GM12878 (cell line): Measurements from ENCODE around the gene SNX15. TPM values are rescaled to one million over a fixed set of nuclear protein-coding genes. Genes with fewer than 3 reads are reported as not detected.

Experiments
- ATF7 ChIP-seq: fragments of 450-650 bp; IDR thresholded peaks from 2 replicates; pipeline ENCODE4 v1.6.1; 2016; ENCODE audit warnings: low read depth, mild to moderate bottlenecking
- CBFB ChIP-seq: IDR thresholded peaks from 2 replicates; pipeline ENCODE4 v1.6.1; 2016; ENCODE audit warnings: antibody characterized with exemption, low read depth
- DPF2 ChIP-seq: fragments of 450-650 bp; IDR thresholded peaks from 2 replicates; pipeline ENCODE4 v1.6.1; 2017; ENCODE audit warnings: mild to moderate bottlenecking
- EED ChIP-seq: sonication (generic); IDR thresholded peaks from 2 replicates; pipeline ENCODE4 v1.6.1; 2016; ENCODE audit warnings: antibody characterized with exemption, low read depth
- GABPA ChIP-seq: IDR thresholded peaks from 2 replicates; pipeline ENCODE4 v1.6.1; 2014; ENCODE audit warnings: antibody characterized with exemption, low read depth, mild to moderate bottlenecking, inconsistent platforms
- HDGF ChIP-seq: fragments of 450-650 bp; IDR thresholded peaks from 2 replicates; pipeline ENCODE4 v1.6.1; 2016; ENCODE audit warnings: antibody characterized with exemption
- HSF1 ChIP-seq: fragments of 150-350 bp; IDR thresholded peaks from 2 replicates; pipeline ENCODE4 v1.6.1; 2014; ENCODE audit warnings: mild to moderate bottlenecking, low read depth, low read length
- NR2C1 ChIP-seq: fragments of 450-650 bp; IDR thresholded peaks from 2 replicates; pipeline ENCODE4 v1.6.1; 2017; ENCODE audit warnings: antibody characterized with exemption, mild to moderate bottlenecking, moderate library complexity
- NRF1 ChIP-seq: conservative IDR thresholded peaks from 2 replicates; pipeline ENCODE4 v1.6.1; 2011; ENCODE audit warnings: mild to moderate bottlenecking, low read depth, low read length, improper control_type of control experiment
- PAX5 ChIP-seq: IDR thresholded peaks from 2 replicates; pipeline ENCODE4 v1.6.1; 2011; ENCODE audit warnings: low read depth, low read length, borderline replicate concordance
- POLR2A ChIP-seq: IDR thresholded peaks from 2 replicates; pipeline ENCODE4 v1.6.1; 2011; ENCODE audit warnings: low read depth, mild to moderate bottlenecking, low read length
- POLR2AphosphoS2 ChIP-seq: IDR thresholded peaks from 2 replicates; pipeline ENCODE4 v1.6.1; 2011; ENCODE audit warnings: low read depth, mild to moderate bottlenecking, low read length, improper control_type of control experiment, moderate library complexity
- RB1 ChIP-seq: fragments of 450-650 bp; formaldehyde crosslinking; IDR thresholded peaks from 2 replicates; pipeline ENCODE4 v1.6.1; 2017; ENCODE audit warnings: mild to moderate bottlenecking, borderline replicate concordance
- RCOR1 ChIP-seq: conservative IDR thresholded peaks from 2 replicates; pipeline ENCODE4 v1.6.1; 2012; ENCODE audit warnings: low read depth, low read length, improper control_type of control experiment
- SRF ChIP-seq, 2 experiments: IDR thresholded peaks; 2 replicates each; pipeline ENCODE4 v1.6.1; 2011; ENCODE audit warnings: low read depth in 2 of 2, low read length in 2 of 2, mild to moderate bottlenecking in 1 of 2, moderate library complexity in 1 of 2
- STAT1 ChIP-seq: fragments of 450-650 bp; conservative IDR thresholded peaks from 2 replicates; pipeline ENCODE4 v1.6.1; 2014; ENCODE audit warnings: antibody characterized with exemption, mild to moderate bottlenecking
- SUPT20H ChIP-seq: IDR thresholded peaks from 2 replicates; pipeline ENCODE4 v1.6.1; 2011; ENCODE audit warnings: low read depth, mild to moderate bottlenecking, low read length, moderate library complexity, borderline replicate concordance; ENCODE audit not compliant: control insufficient read depth
- ZNF274 ChIP-seq: IDR thresholded peaks from one replicate; pipeline ENCODE4 v1.8.0; 2011; ENCODE audit not compliant: insufficient read length, insufficient read depth
- polyA plus RNA-seq, 11 experiments: library from polyadenylated mRNA; depleted of rRNA in 4 of 11; unstranded in 6 of 11; stranded (reverse) in 5 of 11; fragments of >200 nt; fragmentation: Nextera tagmentation in 4 of 11; fragmentation: Illumina TruSeq in 1 of 11; extraction: Ambion mirVana in 4 of 11; extraction: Trizol in 1 of 11; gene quantifications; 1 replicate in 1 of 11; 2 replicates in 10 of 11; pipeline versions ENCODE4 v1.2.1 to v1.2.3, GENCODE V29; 2011 to 2016; ENCODE audit warnings: inconsistent platforms in 2 of 11, missing spikeins in 2 of 11, low read depth in 1 of 11
- total RNA-seq, 4 experiments: library from RNA; depleted of rRNA in 3 of 4; stranded (reverse); fragments of >200 nt in 3 of 4; fragmentation: Illumina TruSeq in 1 of 4; extraction: Trizol in 1 of 4; gene quantifications; 2 replicates each; pipeline versions ENCODE4 v1.2.1 to v1.2.3, GENCODE V29; 2013 to 2021
- TF ChIP-seq, protein P1 (sequence below): fragments of 450-650 bp; conservative IDR thresholded peaks from 2 replicates; pipeline ENCODE4 v1.6.1; 2017; ENCODE audit warnings: mild to moderate bottlenecking, moderate library complexity
- TF ChIP-seq, protein P2 (sequence below): IDR thresholded peaks from 2 replicates; pipeline ENCODE4 v1.6.1; 2012; ENCODE audit warnings: low read depth, low read length, improper control_type of control experiment
- TF ChIP-seq, protein P3 (sequence below): IDR thresholded peaks from 2 replicates; pipeline ENCODE4 v1.6.1; 2012; ENCODE audit warnings: low read depth, low read length, improper control_type of control experiment
- TF ChIP-seq, protein P4 (sequence below): fragments of 450-650 bp; IDR thresholded peaks from 2 replicates; pipeline ENCODE4 v1.6.1; 2016; ENCODE audit warnings: mild to moderate bottlenecking

SNX15 gene
- total and polyA plus RNA-seq, 10 of the 15 experiments (the other 5 are each of a cell fraction or from before 2014, with no cell fraction given), result 2.4 to 24.0 (median 16.1) TPM

- 0 out of 2 replicates have a peak, but pooled peaks have one; percentile 41 for TF ChIP-seq RB1
- peak; percentile 85 for TF ChIP-seq DPF2
- TF ChIP-seq POLR2A, result peak; percentile 71
- no peak for TF ChIP-seq ZNF274
- TF ChIP-seq, protein P1, sequence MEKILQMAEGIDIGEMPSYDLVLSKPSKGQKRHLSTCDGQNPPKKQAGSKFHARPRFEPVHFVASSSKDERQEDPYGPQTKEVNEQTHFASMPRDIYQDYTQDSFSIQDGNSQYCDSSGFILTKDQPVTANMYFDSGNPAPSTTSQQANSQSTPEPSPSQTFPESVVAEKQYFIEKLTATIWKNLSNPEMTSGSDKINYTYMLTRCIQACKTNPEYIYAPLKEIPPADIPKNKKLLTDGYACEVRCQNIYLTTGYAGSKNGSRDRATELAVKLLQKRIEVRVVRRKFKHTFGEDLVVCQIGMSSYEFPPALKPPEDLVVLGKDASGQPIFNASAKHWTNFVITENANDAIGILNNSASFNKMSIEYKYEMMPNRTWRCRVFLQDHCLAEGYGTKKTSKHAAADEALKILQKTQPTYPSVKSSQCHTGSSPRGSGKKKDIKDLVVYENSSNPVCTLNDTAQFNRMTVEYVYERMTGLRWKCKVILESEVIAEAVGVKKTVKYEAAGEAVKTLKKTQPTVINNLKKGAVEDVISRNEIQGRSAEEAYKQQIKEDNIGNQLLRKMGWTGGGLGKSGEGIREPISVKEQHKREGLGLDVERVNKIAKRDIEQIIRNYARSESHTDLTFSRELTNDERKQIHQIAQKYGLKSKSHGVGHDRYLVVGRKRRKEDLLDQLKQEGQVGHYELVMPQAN, result peak; percentile 91
- TF ChIP-seq SRF (IDR thresholded peaks at IDR 0.05; ENCODE audit: low read depth in 2 of 2, low read length in 2 of 2), result no peak
- TF ChIP-seq HSF1, result no peak
- TF ChIP-seq, protein P2, sequence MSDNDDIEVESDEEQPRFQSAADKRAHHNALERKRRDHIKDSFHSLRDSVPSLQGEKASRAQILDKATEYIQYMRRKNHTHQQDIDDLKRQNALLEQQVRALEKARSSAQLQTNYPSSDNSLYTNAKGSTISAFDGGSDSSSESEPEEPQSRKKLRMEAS, result 0 out of 2 replicates have a peak, but pooled peaks have one; percentile 9
- 0 out of 2 replicates have a peak, but pooled peaks have one; percentile 38 for TF ChIP-seq STAT1
- TF ChIP-seq, protein P3, sequence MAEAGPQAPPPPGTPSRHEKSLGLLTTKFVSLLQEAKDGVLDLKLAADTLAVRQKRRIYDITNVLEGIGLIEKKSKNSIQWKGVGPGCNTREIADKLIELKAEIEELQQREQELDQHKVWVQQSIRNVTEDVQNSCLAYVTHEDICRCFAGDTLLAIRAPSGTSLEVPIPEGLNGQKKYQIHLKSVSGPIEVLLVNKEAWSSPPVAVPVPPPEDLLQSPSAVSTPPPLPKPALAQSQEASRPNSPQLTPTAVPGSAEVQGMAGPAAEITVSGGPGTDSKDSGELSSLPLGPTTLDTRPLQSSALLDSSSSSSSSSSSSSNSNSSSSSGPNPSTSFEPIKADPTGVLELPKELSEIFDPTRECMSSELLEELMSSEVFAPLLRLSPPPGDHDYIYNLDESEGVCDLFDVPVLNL, result peak; percentile 67
- 0 out of 2 replicates have a peak, but pooled peaks have one; percentile 43 for TF ChIP-seq POLR2AphosphoS2
- peak; percentile 80 for TF ChIP-seq CBFB
- no peak for TF ChIP-seq GABPA
- TF ChIP-seq NR2C1, result peak; percentile 91
- TF ChIP-seq, protein P4, sequence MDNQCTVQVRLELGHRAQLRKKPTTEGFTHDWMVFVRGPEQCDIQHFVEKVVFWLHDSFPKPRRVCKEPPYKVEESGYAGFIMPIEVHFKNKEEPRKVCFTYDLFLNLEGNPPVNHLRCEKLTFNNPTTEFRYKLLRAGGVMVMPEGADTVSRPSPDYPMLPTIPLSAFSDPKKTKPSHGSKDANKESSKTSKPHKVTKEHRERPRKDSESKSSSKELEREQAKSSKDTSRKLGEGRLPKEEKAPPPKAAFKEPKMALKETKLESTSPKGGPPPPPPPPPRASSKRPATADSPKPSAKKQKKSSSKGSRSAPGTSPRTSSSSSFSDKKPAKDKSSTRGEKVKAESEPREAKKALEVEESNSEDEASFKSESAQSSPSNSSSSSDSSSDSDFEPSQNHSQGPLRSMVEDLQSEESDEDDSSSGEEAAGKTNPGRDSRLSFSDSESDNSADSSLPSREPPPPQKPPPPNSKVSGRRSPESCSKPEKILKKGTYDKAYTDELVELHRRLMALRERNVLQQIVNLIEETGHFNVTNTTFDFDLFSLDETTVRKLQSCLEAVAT, result peak; percentile 55; the same call in 1 of the 2 replicates
- TF ChIP-seq PAX5, result 0 out of 2 replicates have a peak, but pooled peaks have one; percentile 7
- TF ChIP-seq ATF7, result peak; percentile 22; the same call in 1 of the 2 replicates
- TF ChIP-seq HDGF, result peak; percentile 91
- TF ChIP-seq SUPT20H, result no peak
- TF ChIP-seq RCOR1, result 0 out of 2 replicates have a peak, but pooled peaks have one; percentile 65
- 0 out of 2 replicates have a peak, but pooled peaks have one; percentile 8 for TF ChIP-seq NRF1
- 0 out of 2 replicates have a peak, but pooled peaks have one; percentile 12 for TF ChIP-seq EED
Observed at GRCh38 chr11:65040847-65041622, 13.8 kb downstream of the SNX15 start, which contains the start of gene SAC3D1 (continued).
